ENCODE measurements around the gene MESP2. TPM values are rescaled to one million over a fixed set of nuclear protein-coding genes. Genes with fewer than 3 reads are reported as not detected.

Gene MESP2
- polyA plus RNA-seq, 3 donors = 0.67 TPM; not detected in 2

GRCh38 chr15:89823836-89824606 is 47.9 kb downstream of the MESP2 start:
- H3K4me2 ChIP-seq (replicated peaks; ENCODE audit: extremely low read depth, low read length, poor library complexity, severe bottlenecking) = peak overlapping the region; percentile 26
- H3K27ac ChIP-seq (ENCODE audit: low read depth in 1 of 2, low read length in 2 of 2) = peak overlapping the region; percentile 82 to 93
- no peaks in the 10 kb centered on the region for H3K27me3 ChIP-seq (ENCODE audit: control insufficient read depth in 2 of 2, insufficient read depth in 2 of 2, low read length in 2 of 2)
- Mint-ChIP-seq H3K9me3 (peaks cover 0 to 2% (median 0%) of the 10 kb centered on the region in 7 donors), H3K4me3 (peak overlapping the region in 1 of 2 donors; percentile 53), H3K4me1 (peaks cover 85% of the 10 kb centered on the region), H3K36me3 (peaks cover 8 to 16% of the 10 kb centered on the region in 2 donors), H3K27ac (peak overlapping the region; percentile 96 to 100 (median 99)), H3K27me3 (ENCODE audit: low read depth in 3 of 3) (peaks cover 0 to 3% (median 1%) of the 10 kb centered on the region in 3 donors)
- no peaks in the 10 kb centered on the region for H3K36me3 ChIP-seq (replicated peaks in 1 of 2; ENCODE audit: control insufficient read depth in 1 of 2, insufficient read depth in 2 of 2, low read length in 2 of 2)
- H3K9me3 ChIP-seq (replicated peaks in 1 of 2; ENCODE audit: control insufficient read depth in 1 of 2, insufficient read depth in 1 of 2, low read length in 2 of 2) = no peaks in the 10 kb centered on the region
- H3K4me3 ChIP-seq (replicated peaks in 1 of 3; ENCODE audit: low read depth in 2 of 3, low read length in 3 of 3) = peak overlapping the region in 1 of 3 experiments; percentile 20
- DNase-seq = no peak
- peak overlapping the region; percentile 72 for H3K9ac ChIP-seq (ENCODE audit: insufficient read depth, low read length, poor library complexity, severe bottlenecking)
- H3K79me2 ChIP-seq (ENCODE audit: insufficient read depth, low read length) = no peaks in the 10 kb centered on the region
- H3K4me1 ChIP-seq (ENCODE audit: control insufficient read depth in 1 of 2, insufficient read depth in 2 of 2, low read length in 2 of 2) = peaks cover 86 to 91% of the 10 kb centered on the region in 2 donors
- TF ChIP-seq CTCF (IDR thresholded peaks at IDR 0.05) = no peak
- 94% methylated on average over 12 of the region's 16 CpGs for WGBS (ENCODE audit: insufficient coverage)
- intact Hi-C loops (cut with micrococcal nuclease) = loop anchor here in 1 of 2 donors (2.0 kb wide), 1 partner anchor 13 kb away; no protein-coding TSS in a partner anchor
- no peak overlapping the region for H2AFZ ChIP-seq (ENCODE audit: insufficient read depth, low read depth, low read length, poor library complexity, severe bottlenecking)
- no peaks in the 10 kb centered on the region for H4K20me1 ChIP-seq (ENCODE audit: insufficient read depth, low read length)

DNA sequence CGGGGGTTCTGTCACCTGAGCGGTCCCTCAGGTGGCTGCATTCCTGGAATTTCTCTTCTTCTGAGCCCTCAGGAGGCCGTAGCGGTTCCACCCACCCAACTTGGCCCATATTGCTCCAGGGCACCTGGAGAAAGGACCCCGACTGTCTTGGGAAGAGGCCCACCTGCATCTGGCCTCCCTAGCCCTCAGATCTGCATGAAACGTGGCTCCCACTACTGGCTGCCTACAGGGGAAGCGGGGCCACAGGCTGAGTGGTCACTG is 48.4 kb downstream of the MESP2 start:
- H3K4me2 ChIP-seq (replicated peaks; ENCODE audit: extremely low read depth, low read length, poor library complexity, severe bottlenecking) = peak overlapping the region; percentile 26
- peaks cover 10 to 20% of the 10 kb centered on the region in 2 donors for H3K36me3 Mint-ChIP-seq
- intact Hi-C loops (cut with micrococcal nuclease) = no loop called here
- H3K27ac Mint-ChIP-seq = peak overlapping the region; percentile 96 to 100 (median 99)
- H4K20me1 ChIP-seq (ENCODE audit: insufficient read depth, low read length) = no peaks in the 10 kb centered on the region
- peak overlapping the region; percentile 82 to 93 for H3K27ac ChIP-seq (ENCODE audit: low read depth in 1 of 2, low read length in 2 of 2)
- no peaks in the 10 kb centered on the region for H3K27me3 ChIP-seq (ENCODE audit: control insufficient read depth in 2 of 2, insufficient read depth in 2 of 2, low read length in 2 of 2)
- no peak overlapping the region for H3K4me3 Mint-ChIP-seq
- H3K4me3 ChIP-seq (replicated peaks in 1 of 3; ENCODE audit: low read depth in 2 of 3, low read length in 3 of 3) = peak overlapping the region in 1 of 3 experiments; percentile 20
- H3K36me3 ChIP-seq (replicated peaks in 1 of 2; ENCODE audit: control insufficient read depth in 1 of 2, insufficient read depth in 2 of 2, low read length in 2 of 2) = no peaks in the 10 kb centered on the region
- WGBS (ENCODE audit: insufficient coverage) = 86% methylated on average over 7 of the region's 7 CpGs
- TF ChIP-seq CTCF (IDR thresholded peaks at IDR 0.05) = no peak
- H3K9me3 ChIP-seq (replicated peaks in 1 of 2; ENCODE audit: control insufficient read depth in 1 of 2, insufficient read depth in 1 of 2, low read length in 2 of 2) = no peaks in the 10 kb centered on the region
- peaks cover 89% of the 10 kb centered on the region for H3K4me1 Mint-ChIP-seq
- H3K9ac ChIP-seq (ENCODE audit: insufficient read depth, low read length, poor library complexity, severe bottlenecking) = peak overlapping the region; percentile 72
- no peaks in the 10 kb centered on the region for H3K79me2 ChIP-seq (ENCODE audit: insufficient read depth, low read length)
- H3K27me3 Mint-ChIP-seq (ENCODE audit: low read depth in 3 of 3) = peaks cover 0 to 3% (median 1%) of the 10 kb centered on the region in 3 donors
- H3K4me1 ChIP-seq (ENCODE audit: control insufficient read depth in 1 of 2, insufficient read depth in 2 of 2, low read length in 2 of 2) = peaks cover 91 to 96% of the 10 kb centered on the region in 2 donors
- no peak overlapping the region for H2AFZ ChIP-seq (ENCODE audit: insufficient read depth, low read depth, low read length, poor library complexity, severe bottlenecking)
- peaks cover 0 to 2% (median 0%) of the 10 kb centered on the region in 7 donors for H3K9me3 Mint-ChIP-seq
- DNase-seq = no peak
